LNCaP clone FGC (cell line): ENCODE measurements around the gene HMGN3.

ENCODE experiments used
- DNase-seq: peaks from one replicate; pipeline ENCODE4 v3.0.0-alpha.2; 2011; ENCODE audit warnings: low read depth
- H3K4me3 ChIP-seq: 2 replicates; pipeline ENCODE4 v1.5.1; 2011; ENCODE audit warnings: mild to moderate bottlenecking, low read depth, low read length, control low read depth
- CTCF ChIP-seq: IDR thresholded peaks from 2 replicates; pipeline ENCODE4 v1.5.1; 2012; ENCODE audit warnings: mild to moderate bottlenecking; ENCODE audit not compliant: control insufficient read depth, insufficient read depth; ENCODE audit errors: extremely low read depth

HMGN3 gene

GRCh38 chr6:79203753-79204253 lies 30.7 kb downstream of the HMGN3 start:
- no peak for DNase-seq
- no peak for TF ChIP-seq CTCF
- no peak overlapping the region for H3K4me3 ChIP-seq

DNA sequence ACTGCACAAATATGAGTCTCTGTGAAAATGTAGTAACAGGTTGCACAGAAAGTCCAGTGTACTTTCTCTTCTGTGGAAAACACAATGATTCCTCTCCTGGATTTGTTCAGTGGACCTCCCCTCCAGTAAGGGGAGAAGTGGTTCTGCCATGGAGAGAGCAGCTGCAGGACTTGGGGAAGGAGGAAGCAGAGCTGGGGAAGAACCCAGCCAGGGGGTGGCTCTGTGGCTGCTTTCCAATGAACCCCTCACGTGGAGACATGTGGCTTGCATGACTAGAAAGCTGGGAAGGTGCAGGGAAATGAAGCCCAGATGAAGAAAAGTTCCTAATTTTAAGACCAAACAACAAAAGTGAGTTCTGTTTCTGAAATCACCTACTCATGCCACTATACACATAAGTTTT lies 31.9 kb downstream of the HMGN3 start:
- H3K4me3 ChIP-seq: no peak overlapping the region
- TF ChIP-seq CTCF: no peak
- no peak for DNase-seq

GRCh38 chr6:79201983-79202382 lies 32.5 kb downstream of the HMGN3 start:
- no peak for DNase-seq
- no peak for TF ChIP-seq CTCF
- H3K4me3 ChIP-seq: no peak overlapping the region

DNA sequence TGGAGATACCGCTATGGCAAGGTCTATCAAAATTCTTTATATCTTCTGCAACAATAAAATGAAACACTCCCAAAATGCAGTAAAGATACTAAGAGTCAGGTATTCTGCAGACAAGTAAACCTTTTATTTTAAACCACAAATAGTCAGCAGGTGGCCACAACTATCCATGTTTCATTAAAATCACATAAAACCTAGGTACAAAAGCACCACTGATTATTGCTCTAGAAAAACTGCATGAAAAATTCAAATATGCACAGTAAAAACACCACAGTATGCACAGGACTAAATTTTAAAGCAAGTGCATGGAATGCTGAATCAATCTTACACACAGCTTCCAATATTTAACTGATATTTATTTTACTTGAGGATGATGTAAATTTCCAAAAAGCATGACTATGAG lies 33.3 kb downstream of the HMGN3 start:
- no peak for TF ChIP-seq CTCF
- H3K4me3 ChIP-seq: no peak overlapping the region
- no peak for DNase-seq

DNA sequence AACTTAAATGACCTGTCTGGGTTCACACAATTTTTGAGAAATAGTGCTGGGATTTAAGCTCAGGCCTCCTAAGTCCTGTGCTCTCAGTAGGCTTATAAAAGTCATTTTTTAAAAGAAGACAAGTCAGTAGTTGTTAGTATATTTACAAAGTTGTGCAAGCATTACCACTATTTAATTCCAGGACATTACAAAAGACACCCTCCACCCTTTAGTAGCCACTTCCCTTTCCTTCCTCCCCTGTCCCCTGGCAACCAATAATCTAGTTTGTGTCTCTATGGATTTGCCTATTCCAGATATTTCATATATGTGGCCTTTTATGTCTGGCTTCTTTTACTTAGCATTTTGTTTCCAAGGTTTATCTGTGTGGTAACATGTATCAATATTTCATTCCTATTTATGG lies 37.6 kb downstream of the HMGN3 start:
- no peak for TF ChIP-seq CTCF
- no peak overlapping the region for H3K4me3 ChIP-seq
- DNase-seq: no peak

DNA sequence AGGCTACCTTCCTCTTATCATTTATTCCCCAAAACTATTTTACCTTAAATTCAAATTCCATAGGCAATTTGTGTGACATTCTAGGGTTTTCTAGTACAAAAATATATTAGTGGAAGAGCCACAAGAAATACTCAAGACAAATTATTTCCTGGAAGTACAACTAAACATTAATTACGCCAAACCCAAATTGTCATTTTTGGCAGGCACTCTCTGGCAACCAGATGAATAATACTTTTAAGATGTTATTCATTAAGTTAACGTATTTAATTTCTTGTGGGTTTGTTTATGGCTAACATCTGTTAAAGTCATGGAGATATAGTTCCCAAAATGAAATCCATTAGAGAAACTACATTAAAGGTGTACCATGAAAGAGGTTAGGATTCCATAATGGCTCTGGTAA lies 40.5 kb downstream of the HMGN3 start:
- no peak for TF ChIP-seq CTCF
- DNase-seq: no peak
- H3K4me3 ChIP-seq: no peak overlapping the region

GRCh38 chr6:79189760-79190350 lies 44.6 kb downstream of the HMGN3 start:
- H3K4me3 ChIP-seq: no peak overlapping the region
- no peak for DNase-seq
- no peak for TF ChIP-seq CTCF
